Activated CD8-positive, alpha-beta memory T cell treated with anti-CD3 and anti-CD28 coated beads, Interleukin-2, amount 10 ng/mL, durations not matched to agents 7 days and 5 days (primary cell): ENCODE data around the gene CBARP. TPM values are rescaled to one million over a fixed set of nuclear protein-coding genes. Genes with fewer than 3 reads are reported as not detected.

Source experiments
- ATAC-seq: fragments of 150-1000 bp; cut with Tn5 transposase; one replicate; pipeline ENCODE4 v1.10.0; 2021; ENCODE audit warnings: moderate library complexity
- CTCF ChIA-PET: fragments of 350-600 bp; sonication (Branson Sonifier 250); formaldehyde crosslinking; loops from one replicate; lab custom pipeline; 2021; ENCODE audit warnings: antibody characterized with exemption; lab: Charles Lee
- DNase-seq: peaks from one replicate; pipeline ENCODE4 v3.0.0-alpha.2; 2020
- H3K27ac Mint-ChIP-seq: one replicate; pipeline ENCODE4 v1.8.0; 2021; ENCODE audit warnings: mild to moderate bottlenecking, mixed read lengths
- H3K27me3 Mint-ChIP-seq: one replicate; pipeline ENCODE4 v1.8.0; 2021; ENCODE audit warnings: mixed read lengths
- H3K36me3 Mint-ChIP-seq: one replicate; pipeline ENCODE4 v1.8.0; 2021; ENCODE audit warnings: mild to moderate bottlenecking, mixed read lengths
- H3K4me1 Mint-ChIP-seq: one replicate; pipeline ENCODE4 v1.8.0; 2021; ENCODE audit warnings: mixed read lengths
- H3K4me3 Mint-ChIP-seq: one replicate; pipeline ENCODE4 v1.8.0; 2021; ENCODE audit warnings: mild to moderate bottlenecking, moderate library complexity, mixed read lengths
- H3K9me3 Mint-ChIP-seq: one replicate; pipeline ENCODE4 v1.8.0; 2022; ENCODE audit warnings: low read depth, mixed read lengths
- total RNA-seq, 2 experiments: library from RNA; stranded (reverse); gene quantifications; one replicate each; pipeline ENCODE4 v1.2.3, GENCODE V29; 2021

CBARP gene
- total RNA-seq, 2 experiments from 2014 or later, result 0.29 to 0.52 TPM

- Mint-ChIP-seq H3K27ac (no peak overlapping the region), H3K4me3 (no peak overlapping the region), H3K9me3 (no peaks in the 10 kb centered on the region), H3K4me1 (peaks cover 7% of the 10 kb centered on the region), H3K36me3 (no peaks in the 10 kb centered on the region), H3K27me3 (peaks cover 16% of the 10 kb centered on the region)
- CTCF ChIA-PET, result no interaction called here
- DNase-seq, result no peak
- no peak for ATAC-seq
These were observed 2.8 kb downstream of the CBARP start for GRCh38 chr19:1234955-1235380.

- H3K27me3 Mint-ChIP-seq, result peaks cover 14% of the 10 kb centered on the region
- no peak overlapping the region for H3K27ac Mint-ChIP-seq
- no peak for ATAC-seq
- no peaks in the 10 kb centered on the region for H3K9me3 Mint-ChIP-seq
- no peak overlapping the region for H3K4me3 Mint-ChIP-seq
- H3K4me1 Mint-ChIP-seq, result peaks cover 7% of the 10 kb centered on the region
- DNase-seq, result no peak
- CTCF ChIA-PET, result no interaction called here
- no peaks in the 10 kb centered on the region for H3K36me3 Mint-ChIP-seq
These were observed 3.5 kb downstream of the CBARP start for GRCh38 chr19:1234051-1234954.

GRCh38 chr19:1233115-1233667 lies 4.6 kb downstream of the CBARP start:
- Mint-ChIP-seq H3K4me1 (peaks cover under 1% of the 10 kb centered on the region), H3K27me3 (peaks cover 3% of the 10 kb centered on the region), H3K4me3 (no peak overlapping the region), H3K9me3 (no peaks in the 10 kb centered on the region), H3K36me3 (peaks cover under 1% of the 10 kb centered on the region), H3K27ac (no peak overlapping the region)
- DNase-seq (no peak), ATAC-seq (no peak)
- CTCF ChIA-PET, result interaction anchor here (0.5 to 1.3 kb wide), 2 partner anchors 11 to 1401 kb away, joined by 3 to 4 read pairs; no protein-coding TSS in a partner anchor

GRCh38 chr19:1232652-1233072 lies 5.1 kb downstream of the CBARP start:
- Mint-ChIP-seq H3K27me3 (peaks cover 3% of the 10 kb centered on the region), H3K4me1 (no peaks in the 10 kb centered on the region), H3K36me3 (peaks cover 2% of the 10 kb centered on the region), H3K4me3 (no peak overlapping the region), H3K9me3 (no peaks in the 10 kb centered on the region), H3K27ac (no peak overlapping the region)
- DNase-seq (no peak), ATAC-seq (no peak)
- CTCF ChIA-PET, result interaction anchor here (1.3 kb wide), 1 partner anchor 12 kb away, joined by 3 read pairs; no protein-coding TSS in a partner anchor

GRCh38 chr19:1231729-1232637 lies 5.8 kb downstream of the CBARP start:
- H3K27ac Mint-ChIP-seq, result no peak overlapping the region
- ATAC-seq (no peak), DNase-seq (no peak)
- peaks cover 2% of the 10 kb centered on the region for H3K36me3 Mint-ChIP-seq
- H3K4me1 Mint-ChIP-seq, result no peaks in the 10 kb centered on the region
- CTCF ChIA-PET, result interaction anchor here (1.3 kb wide), 1 partner anchor 12 kb away, joined by 3 read pairs; no protein-coding TSS in a partner anchor
- H3K4me3 Mint-ChIP-seq, result no peak overlapping the region
- H3K27me3 Mint-ChIP-seq, result peaks cover 3% of the 10 kb centered on the region
- H3K9me3 Mint-ChIP-seq, result no peaks in the 10 kb centered on the region

- no peak for DNase-seq
- CTCF ChIA-PET, result no interaction called here
- no peaks in the 10 kb centered on the region for H3K4me1 Mint-ChIP-seq
- no peak overlapping the region for H3K4me3 Mint-ChIP-seq
- peaks cover 2% of the 10 kb centered on the region for H3K36me3 Mint-ChIP-seq
- H3K9me3 Mint-ChIP-seq, result no peaks in the 10 kb centered on the region
- no peak overlapping the region for H3K27ac Mint-ChIP-seq
- ATAC-seq, result no peak
- H3K27me3 Mint-ChIP-seq, result peaks cover 2% of the 10 kb centered on the region
These were observed 6.9 kb downstream of the CBARP start for GRCh38 chr19:1230783-1231489.

- no peaks in the 10 kb centered on the region for H3K9me3 Mint-ChIP-seq
- DNase-seq (no peak), ATAC-seq (no peak)
- CTCF ChIA-PET, result interaction anchor here (0.8 kb wide), 1 partner anchor 117 kb away, joined by 3 read pairs; no protein-coding TSS in a partner anchor
- peaks cover 2% of the 10 kb centered on the region for H3K36me3 Mint-ChIP-seq
- no peaks in the 10 kb centered on the region for H3K27me3 Mint-ChIP-seq
- no peaks in the 10 kb centered on the region for H3K4me1 Mint-ChIP-seq
- no peak overlapping the region for H3K27ac Mint-ChIP-seq
- H3K4me3 Mint-ChIP-seq, result no peak overlapping the region
These were observed 7.7 kb downstream of the CBARP start for GRCh38 chr19:1229924-1230782.

GRCh38 chr19:1229056-1229923 lies 8.5 kb downstream of the CBARP start:
- no peak for DNase-seq
- Mint-ChIP-seq H3K9me3 (no peaks in the 10 kb centered on the region), H3K27me3 (no peaks in the 10 kb centered on the region), H3K4me3 (no peak overlapping the region), H3K4me1 (no peaks in the 10 kb centered on the region), H3K27ac (no peak overlapping the region), H3K36me3 (peaks cover 2% of the 10 kb centered on the region)
- CTCF ChIA-PET, result no interaction called here
- no peak for ATAC-seq

- H3K27ac Mint-ChIP-seq, result no peak overlapping the region
- H3K27me3 Mint-ChIP-seq, result no peaks in the 10 kb centered on the region
- peaks cover 2% of the 10 kb centered on the region for H3K36me3 Mint-ChIP-seq
- no peaks in the 10 kb centered on the region for H3K9me3 Mint-ChIP-seq
- DNase-seq (no peak), ATAC-seq (no peak)
- no peak overlapping the region for H3K4me3 Mint-ChIP-seq
- CTCF ChIA-PET, result no interaction called here
- H3K4me1 Mint-ChIP-seq, result no peaks in the 10 kb centered on the region
These were observed 9.4 kb downstream of the CBARP start for GRCh38 chr19:1228161-1228957.

- Mint-ChIP-seq H3K4me3 (no peak overlapping the region), H3K27me3 (no peaks in the 10 kb centered on the region), H3K4me1 (no peaks in the 10 kb centered on the region), H3K27ac (no peak overlapping the region), H3K36me3 (peaks cover 2% of the 10 kb centered on the region), H3K9me3 (no peaks in the 10 kb centered on the region)
- ATAC-seq (no peak), DNase-seq (no peak)
- CTCF ChIA-PET, result no interaction called here
These were observed 10.3 kb downstream of the CBARP start for GRCh38 chr19:1227304-1228054.
